ENCODE data around the gene SVIL.
A peak's percentile ranks its signal among the peaks of the same experiment; 100 is the strongest.
"Not testable (repeated sequence)": the region's sequence is repeated elsewhere in the genome, so short reads cannot be mapped to it uniquely, and the experiment has no call there.

Gene SVIL

GRCh38 chr10:29584436-29584835 lies 50.3 kb downstream of the SVIL start:
- no peak for DNase-seq (ENCODE audit: low read depth)
- TF ChIP-seq CTCF (conservative IDR thresholded peaks at IDR 0.05; ENCODE audit: low read length), result no peak
- no peak overlapping the region for H3K4me3 ChIP-seq (ENCODE audit: low read length)

GRCh38 chr10:29583674-29584073 lies 51.1 kb downstream of the SVIL start:
- DNase-seq (ENCODE audit: low read depth), result no peak
- no peak overlapping the region for H3K4me3 ChIP-seq (ENCODE audit: low read length)
- TF ChIP-seq CTCF (conservative IDR thresholded peaks at IDR 0.05; ENCODE audit: low read length), result no peak

GRCh38 chr10:29582769-29583168 lies 52.0 kb downstream of the SVIL start:
- peak; percentile 37 for DNase-seq (ENCODE audit: low read depth)
- not testable (repeated sequence) for H3K4me3 ChIP-seq (ENCODE audit: low read length)

GRCh38 chr10:29579455-29579970 lies 55.3 kb downstream of the SVIL start:
- TF ChIP-seq CTCF (conservative IDR thresholded peaks at IDR 0.05; ENCODE audit: low read length), result no peak
- H3K4me3 ChIP-seq (ENCODE audit: low read length), result no peak overlapping the region
- DNase-seq (ENCODE audit: low read depth), result no peak

- no peak for DNase-seq (ENCODE audit: low read depth)
- no peak overlapping the region for H3K4me3 ChIP-seq (ENCODE audit: low read length)
- no peak for TF ChIP-seq CTCF (conservative IDR thresholded peaks at IDR 0.05; ENCODE audit: low read length)
Observed at GRCh38 chr10:29578457-29578856, 56.3 kb downstream of the SVIL start.

- H3K4me3 ChIP-seq (ENCODE audit: low read length), result no peak overlapping the region
- no peak for DNase-seq (ENCODE audit: low read depth)
- TF ChIP-seq CTCF (conservative IDR thresholded peaks at IDR 0.05; ENCODE audit: low read length), result no peak
Observed at GRCh38 chr10:29576681-29577080, 58.1 kb downstream of the SVIL start.

- no peak for TF ChIP-seq CTCF (conservative IDR thresholded peaks at IDR 0.05; ENCODE audit: low read length)
- no peak overlapping the region for H3K4me3 ChIP-seq (ENCODE audit: low read length)
- no peak for DNase-seq (ENCODE audit: low read depth)
Observed at GRCh38 chr10:29575098-29575455, 59.7 kb downstream of the SVIL start.

GRCh38 chr10:29574212-29575097 lies 60.3 kb downstream of the SVIL start:
- DNase-seq (ENCODE audit: low read depth); H3K4me3 ChIP-seq (ENCODE audit: low read length): not testable (repeated sequence)

- H3K4me3 ChIP-seq (ENCODE audit: low read length); DNase-seq (ENCODE audit: low read depth): not testable (repeated sequence)
Observed at GRCh38 chr10:29570248-29570647, 64.5 kb downstream of the SVIL start.

All from AG10803 (cell line).